Ascending aorta (tissue), 2 donors: ENCODE measurements around the gene MYCN. TPM values are rescaled to one million over a fixed set of nuclear protein-coding genes. Genes with fewer than 3 reads are reported as not detected.

Experiments
- DNase-seq, 2 donors: peaks; one replicate each; pipeline ENCODE4 v3.0.0-alpha.2; 2019; ENCODE audit warnings: low spot score in 2 of 2
- H3K27ac ChIP-seq, 2 donors: fragments of 200-600 bp; sonication (generic); one replicate each; pipeline ENCODE4 v1.5.1; 2016 to 2017; ENCODE audit warnings: mild to moderate bottlenecking in 1 of 2
- H3K27me3 ChIP-seq: fragments of 200-600 bp; sonication (generic); one replicate; pipeline ENCODE4 v1.5.1; 2017
- H3K36me3 ChIP-seq, 2 donors: fragments of 200-600 bp; sonication (generic); one replicate each; pipeline ENCODE4 v1.5.1; 2016
- H3K4me1 ChIP-seq, 2 donors: fragments of 200-600 bp; sonication (generic); one replicate each; pipeline ENCODE4 v1.5.1; 2016 to 2017; ENCODE audit warnings: mild to moderate bottlenecking in 1 of 2
- H3K4me3 ChIP-seq, 2 donors: fragments of 200-600 bp; sonication (generic); one replicate each; pipeline ENCODE4 v1.5.1; 2016 to 2017; ENCODE audit warnings: mild to moderate bottlenecking in 1 of 2
- H3K9me3 ChIP-seq, 2 donors: fragments of 200-600 bp; sonication (generic); one replicate each; pipeline ENCODE4 v1.5.1; 2016
- intact Hi-C: fragments of 100-400 bp; cut with DNase I; formaldehyde crosslinking; loops from one replicate; pipeline ENCODE4 v1.15.1; 2023
- total RNA-seq: library from RNA; depleted of rRNA; stranded (reverse); fragments of >200 nt; gene quantifications from one replicate; pipeline ENCODE4 v1.1.0, GENCODE V29; 2016
- TF ChIP-seq, protein P1 (sequence below), 3 experiments: fragments of 200-600 bp in 2 of 3; fragments of 450-650 bp in 1 of 3; sonication (generic) in 2 of 3; IDR thresholded peaks; one replicate each; pipeline ENCODE4 v1.5.1; 2016 to 2019; ENCODE audit warnings: antibody characterized with exemption in 3 of 3, mild to moderate bottlenecking in 1 of 3, moderate library complexity in 1 of 3

MYCN gene
- total RNA-seq, 1 donor from 2014 or later, result not detected

DNA sequence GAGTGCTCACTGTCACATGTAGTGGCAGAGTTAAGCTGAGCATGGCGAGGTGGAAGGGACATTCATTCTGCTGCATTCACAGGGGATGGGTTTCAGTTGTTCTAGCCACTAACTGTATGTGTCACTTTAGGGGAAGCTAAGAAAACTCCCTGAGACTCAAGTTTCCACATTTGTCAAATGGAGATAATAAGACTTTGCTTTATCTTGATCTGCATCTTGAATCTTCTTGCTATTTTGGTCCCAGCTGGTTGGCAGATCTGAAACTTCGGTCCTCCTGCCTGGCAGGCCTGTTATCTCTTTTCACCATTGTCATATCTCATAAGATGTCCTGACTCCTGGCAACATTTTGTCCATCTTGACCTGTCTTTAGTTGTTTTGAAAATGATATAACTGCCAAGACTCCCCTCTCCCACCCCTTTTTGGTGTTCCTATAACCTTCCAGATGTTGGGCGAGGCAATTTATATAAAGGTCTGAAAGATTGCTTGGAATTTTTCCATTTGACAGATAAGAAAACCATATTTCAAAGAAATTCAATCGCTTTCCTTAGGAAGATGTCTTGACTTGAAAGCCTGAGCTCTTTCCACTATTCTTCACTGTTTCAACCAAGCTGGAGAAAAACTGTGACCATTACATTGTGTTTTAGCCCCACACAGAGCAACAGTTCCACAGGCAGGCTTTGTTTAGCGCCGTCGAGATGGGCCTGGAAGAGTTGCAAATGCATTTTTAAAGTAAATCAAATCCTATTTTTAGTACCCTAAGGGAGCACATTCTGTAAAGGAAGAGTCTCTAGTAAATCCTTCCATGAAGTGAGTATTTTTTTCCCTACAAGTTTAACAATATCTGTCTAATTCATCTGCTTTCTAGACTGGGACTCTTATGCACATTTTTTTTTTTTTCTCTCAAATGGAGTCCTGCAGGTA is 33.4 kb downstream of the MYCN start:
- H3K36me3 ChIP-seq, result no peaks in the 10 kb centered on the region
- no peaks in the 10 kb centered on the region for H3K27me3 ChIP-seq
- no peak overlapping the region for H3K27ac ChIP-seq
- peak in 1 of 2 donors; percentile 13 for DNase-seq
- intact Hi-C loops, result no loop called here
- TF ChIP-seq, protein P1, sequence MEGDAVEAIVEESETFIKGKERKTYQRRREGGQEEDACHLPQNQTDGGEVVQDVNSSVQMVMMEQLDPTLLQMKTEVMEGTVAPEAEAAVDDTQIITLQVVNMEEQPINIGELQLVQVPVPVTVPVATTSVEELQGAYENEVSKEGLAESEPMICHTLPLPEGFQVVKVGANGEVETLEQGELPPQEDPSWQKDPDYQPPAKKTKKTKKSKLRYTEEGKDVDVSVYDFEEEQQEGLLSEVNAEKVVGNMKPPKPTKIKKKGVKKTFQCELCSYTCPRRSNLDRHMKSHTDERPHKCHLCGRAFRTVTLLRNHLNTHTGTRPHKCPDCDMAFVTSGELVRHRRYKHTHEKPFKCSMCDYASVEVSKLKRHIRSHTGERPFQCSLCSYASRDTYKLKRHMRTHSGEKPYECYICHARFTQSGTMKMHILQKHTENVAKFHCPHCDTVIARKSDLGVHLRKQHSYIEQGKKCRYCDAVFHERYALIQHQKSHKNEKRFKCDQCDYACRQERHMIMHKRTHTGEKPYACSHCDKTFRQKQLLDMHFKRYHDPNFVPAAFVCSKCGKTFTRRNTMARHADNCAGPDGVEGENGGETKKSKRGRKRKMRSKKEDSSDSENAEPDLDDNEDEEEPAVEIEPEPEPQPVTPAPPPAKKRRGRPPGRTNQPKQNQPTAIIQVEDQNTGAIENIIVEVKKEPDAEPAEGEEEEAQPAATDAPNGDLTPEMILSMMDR (IDR thresholded peaks at IDR 0.05), result no peak
- H3K4me1 ChIP-seq, result no peaks in the 10 kb centered on the region
- H3K4me3 ChIP-seq, result no peak overlapping the region
- H3K9me3 ChIP-seq, result no peaks in the 10 kb centered on the region

DNA sequence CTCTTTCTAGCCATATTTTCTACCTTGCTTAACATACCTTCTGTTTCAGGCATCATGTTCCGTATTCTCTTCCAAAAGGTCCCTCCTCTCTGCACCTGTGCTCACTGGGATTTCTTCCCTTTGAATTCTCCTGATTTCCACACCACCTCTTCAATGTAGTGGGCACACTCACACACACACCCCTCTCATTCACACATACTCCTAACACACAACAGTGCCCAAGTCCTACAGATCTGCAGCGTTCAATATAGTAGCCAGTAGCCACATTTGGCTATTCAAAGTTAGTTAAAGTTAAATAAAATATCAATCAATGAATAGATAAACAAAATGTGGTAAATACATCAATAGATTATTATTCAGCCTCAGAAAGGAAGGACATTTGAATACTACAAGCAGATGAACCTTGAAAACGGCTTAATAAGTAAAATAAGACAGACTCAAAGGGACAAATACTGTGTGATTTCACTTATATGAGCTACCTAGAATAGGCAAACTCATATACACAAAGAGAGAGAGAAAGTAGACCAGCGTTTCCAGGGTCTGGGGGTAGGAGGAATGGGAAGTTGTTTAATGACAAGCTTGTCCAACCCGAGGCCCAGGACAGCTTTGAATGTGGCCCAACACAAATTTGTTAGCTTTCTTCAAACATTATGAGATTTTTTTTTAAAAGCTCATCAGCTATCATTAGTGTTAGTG is 34.4 kb downstream of the MYCN start:
- Histone ChIP-seq H3K9me3 (no peaks in the 10 kb centered on the region), H3K27ac (no peak overlapping the region), H3K27me3 (no peaks in the 10 kb centered on the region), H3K4me1 (no peaks in the 10 kb centered on the region), H3K36me3 (no peaks in the 10 kb centered on the region), H3K4me3 (no peak overlapping the region)
- DNase-seq, result no peak
- intact Hi-C loops, result no loop called here
- TF ChIP-seq, protein P1 (IDR thresholded peaks at IDR 0.05), result no peak

GRCh38 chr2:15975261-15975600 is 34.9 kb downstream of the MYCN start:
- no peak overlapping the region for H3K4me3 ChIP-seq
- TF ChIP-seq, protein P1 (IDR thresholded peaks at IDR 0.05), result no peak
- intact Hi-C loops, result no loop called here
- no peaks in the 10 kb centered on the region for H3K9me3 ChIP-seq
- no peak for DNase-seq
- H3K27me3 ChIP-seq, result no peaks in the 10 kb centered on the region
- H3K4me1 ChIP-seq, result no peaks in the 10 kb centered on the region
- no peaks in the 10 kb centered on the region for H3K36me3 ChIP-seq
- H3K27ac ChIP-seq, result no peak overlapping the region

GRCh38 chr2:15975676-15976075 is 35.3 kb downstream of the MYCN start:
- no peak for DNase-seq
- Histone ChIP-seq H3K36me3 (no peaks in the 10 kb centered on the region), H3K27me3 (no peaks in the 10 kb centered on the region), H3K4me1 (no peaks in the 10 kb centered on the region), H3K4me3 (no peak overlapping the region), H3K27ac (no peak overlapping the region), H3K9me3 (no peaks in the 10 kb centered on the region)
- intact Hi-C loops, result no loop called here
- TF ChIP-seq, protein P1 (IDR thresholded peaks at IDR 0.05), result no peak

GRCh38 chr2:15976354-15976753 is 36.0 kb downstream of the MYCN start:
- no peak for DNase-seq
- H3K9me3 ChIP-seq, result no peaks in the 10 kb centered on the region
- no peak overlapping the region for H3K4me3 ChIP-seq
- no peaks in the 10 kb centered on the region for H3K4me1 ChIP-seq
- no peak overlapping the region for H3K27ac ChIP-seq
- intact Hi-C loops, result no loop called here
- H3K27me3 ChIP-seq, result no peaks in the 10 kb centered on the region
- TF ChIP-seq, protein P1 (IDR thresholded peaks at IDR 0.05), result no peak
- no peaks in the 10 kb centered on the region for H3K36me3 ChIP-seq
